Esophagus muscularis mucosa (tissue), 4 donors: ENCODE results near the gene TMPRSS4. TPM values are rescaled to one million over a fixed set of nuclear protein-coding genes. Genes with fewer than 3 reads are reported as not detected.

ENCODE experiments used
- DNase-seq: peaks from one replicate; pipeline ENCODE4 v3.0.0-alpha.2; 2017; ENCODE audit errors: extremely low spot score
- H3K27ac ChIP-seq, 4 donors: fragments of 200-600 bp; sonication (generic); replicated peaks in 1 of 4; 1 replicate in 3 of 4; 2 replicates in 1 of 4; pipeline ENCODE4 v1.5.1; 2016 to 2019; ENCODE audit warnings: mild to moderate bottlenecking in 1 of 4
- H3K27me3 ChIP-seq, 4 donors: fragments of 200-600 bp; sonication (generic); one replicate each; pipeline versions ENCODE4 v1.5.1 to v1.6.0; 2016 to 2019
- H3K36me3 ChIP-seq, 4 donors: fragments of 200-600 bp; sonication (generic); one replicate each; pipeline ENCODE4 v1.5.1; 2016 to 2019
- H3K4me1 ChIP-seq, 4 donors: fragments of 200-600 bp; sonication (generic); one replicate each; pipeline ENCODE4 v1.5.1; 2016 to 2019
- H3K4me3 ChIP-seq, 4 donors: fragments of 200-600 bp; sonication (generic); 1 replicate in 2 of 4; 2 replicates in 2 of 4; pipeline ENCODE4 v1.5.1; 2016 to 2019; ENCODE audit warnings: mild to moderate bottlenecking in 4 of 4, moderate library complexity in 1 of 4
- H3K9me3 ChIP-seq, 4 donors: fragments of 200-600 bp; sonication (generic); 1 replicate in 3 of 4; 2 replicates in 1 of 4; pipeline ENCODE4 v1.5.1; 2016 to 2019
- EP300 ChIP-seq: sonication (generic); formaldehyde crosslinking; IDR thresholded peaks from one replicate; pipeline ENCODE4 v1.6.1; 2017; ENCODE audit warnings: antibody characterized with exemption
- POLR2A ChIP-seq: fragments of 450-650 bp; IDR thresholded peaks from one replicate; pipeline ENCODE4 v1.6.1; 2017; ENCODE audit warnings: antibody characterized with exemption, moderate library complexity, mild to moderate bottlenecking, low read depth
- POLR2AphosphoS5 ChIP-seq, 2 donors: sonication (generic); formaldehyde crosslinking; IDR thresholded peaks; one replicate each; pipeline ENCODE4 v1.6.1; 2017; ENCODE audit warnings: antibody characterized with exemption in 2 of 2
- WGBS: methylation state at CpG from one replicate; pipeline ENCODE4 v1.1.5; 2018; 5-methylcytosine and 5-hydroxymethylcytosine counted together
- intact Hi-C: fragments of 100-400 bp; cut with DNase I; formaldehyde crosslinking; loops from one replicate; pipeline ENCODE4 v1.15.1; 2023
- total RNA-seq, 4 donors: library from RNA; depleted of rRNA; stranded (reverse); fragments of >200 nt; gene quantifications; one replicate each; pipeline versions ENCODE4 v1.1.0 to v1.2.1, GENCODE V29; 2016
- TF ChIP-seq, protein P1 (sequence below), 3 experiments: fragments of 200-600 bp in 2 of 3; fragments of 450-650 bp in 1 of 3; sonication (generic) in 2 of 3; IDR thresholded peaks; one replicate each; pipeline ENCODE4 v1.5.1; 2017 to 2019; ENCODE audit warnings: antibody characterized with exemption in 3 of 3, mild to moderate bottlenecking in 2 of 3, moderate library complexity in 1 of 3

TMPRSS4 gene
- total RNA-seq, 4 donors from 2014 or later: 0.17 to 0.33 (median 0.26) TPM; not detected in 1

DNA sequence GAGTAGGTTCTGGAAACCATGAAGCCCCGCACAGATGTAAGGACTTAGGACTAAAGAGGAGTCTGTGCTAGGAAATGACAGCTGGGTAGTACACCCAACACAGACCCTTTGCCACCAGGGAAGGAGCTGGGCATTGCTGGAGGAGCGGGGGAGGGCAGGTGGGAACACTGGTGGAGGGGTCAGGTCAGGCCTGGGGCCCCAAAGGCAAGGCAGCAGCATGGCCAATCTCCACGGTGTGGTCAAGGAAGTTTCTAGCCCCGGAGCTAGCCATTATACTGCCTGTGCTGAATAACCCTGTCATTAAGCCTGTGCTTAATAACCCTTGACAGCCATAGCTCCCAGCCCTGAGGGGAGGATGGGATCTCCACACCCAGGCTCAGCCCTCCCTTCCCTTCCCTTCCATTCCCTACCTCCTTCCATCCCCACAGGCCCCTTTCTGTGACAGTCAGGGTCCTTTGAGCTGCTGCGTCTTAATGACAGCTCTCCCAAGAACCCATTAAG is 2.1 kb downstream of the TMPRSS4 start:
- intact Hi-C loops: no loop called here
- no peak for TF ChIP-seq POLR2A
- TF ChIP-seq POLR2AphosphoS5 (IDR thresholded peaks at IDR 0.05): no peak
- TF ChIP-seq, protein P1, sequence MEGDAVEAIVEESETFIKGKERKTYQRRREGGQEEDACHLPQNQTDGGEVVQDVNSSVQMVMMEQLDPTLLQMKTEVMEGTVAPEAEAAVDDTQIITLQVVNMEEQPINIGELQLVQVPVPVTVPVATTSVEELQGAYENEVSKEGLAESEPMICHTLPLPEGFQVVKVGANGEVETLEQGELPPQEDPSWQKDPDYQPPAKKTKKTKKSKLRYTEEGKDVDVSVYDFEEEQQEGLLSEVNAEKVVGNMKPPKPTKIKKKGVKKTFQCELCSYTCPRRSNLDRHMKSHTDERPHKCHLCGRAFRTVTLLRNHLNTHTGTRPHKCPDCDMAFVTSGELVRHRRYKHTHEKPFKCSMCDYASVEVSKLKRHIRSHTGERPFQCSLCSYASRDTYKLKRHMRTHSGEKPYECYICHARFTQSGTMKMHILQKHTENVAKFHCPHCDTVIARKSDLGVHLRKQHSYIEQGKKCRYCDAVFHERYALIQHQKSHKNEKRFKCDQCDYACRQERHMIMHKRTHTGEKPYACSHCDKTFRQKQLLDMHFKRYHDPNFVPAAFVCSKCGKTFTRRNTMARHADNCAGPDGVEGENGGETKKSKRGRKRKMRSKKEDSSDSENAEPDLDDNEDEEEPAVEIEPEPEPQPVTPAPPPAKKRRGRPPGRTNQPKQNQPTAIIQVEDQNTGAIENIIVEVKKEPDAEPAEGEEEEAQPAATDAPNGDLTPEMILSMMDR (IDR thresholded peaks at IDR 0.05): no peak
- no peak for TF ChIP-seq EP300
- H3K27me3 ChIP-seq: peaks cover 0 to 18% (median 0%) of the 10 kb centered on the region in 4 donors
- H3K27ac ChIP-seq: no peak overlapping the region
- H3K9me3 ChIP-seq: no peaks in the 10 kb centered on the region
- H3K4me3 ChIP-seq: no peak overlapping the region
- peaks cover 8 to 13% (median 10%) of the 10 kb centered on the region in 4 donors for H3K4me1 ChIP-seq
- WGBS: 74% methylated on average over 5 of the region's 5 CpGs
- DNase-seq: no peak
- H3K36me3 ChIP-seq: no peaks in the 10 kb centered on the region

DNA sequence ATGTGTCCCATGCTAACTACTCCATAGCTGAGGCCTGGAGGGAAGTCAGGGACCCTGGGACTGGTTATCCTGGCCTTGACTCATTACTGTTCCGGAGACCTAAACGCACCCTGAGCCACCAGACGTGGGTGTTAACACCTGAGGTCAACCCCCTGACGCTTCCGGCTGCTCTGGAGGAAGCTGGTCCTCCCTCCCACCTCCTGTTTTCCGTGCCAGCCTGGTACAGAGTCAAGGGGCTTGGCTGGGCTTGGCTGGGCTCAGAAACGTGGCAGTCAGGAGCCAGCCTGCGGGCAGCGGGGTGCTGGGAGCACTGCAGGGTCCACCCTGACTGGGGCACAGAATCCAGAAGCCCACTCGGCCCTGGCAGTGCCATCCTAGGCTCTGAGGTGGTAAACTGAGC is 2.6 kb downstream of the TMPRSS4 start:
- Histone ChIP-seq H3K27ac (no peak overlapping the region), H3K9me3 (no peaks in the 10 kb centered on the region), H3K4me3 (no peak overlapping the region), H3K27me3 (peaks cover 0 to 18% (median 0%) of the 10 kb centered on the region in 4 donors), H3K36me3 (no peaks in the 10 kb centered on the region), H3K4me1 (peaks cover 9 to 18% (median 15%) of the 10 kb centered on the region in 4 donors)
- intact Hi-C loops: no loop called here
- TF ChIP-seq, protein P1 (IDR thresholded peaks at IDR 0.05): no peak
- TF ChIP-seq EP300 (no peak), POLR2A (no peak), POLR2AphosphoS5 (IDR thresholded peaks at IDR 0.05) (no peak)
- WGBS: 89% methylated on average over 6 of the region's 10 CpGs
- no peak for DNase-seq

DNA sequence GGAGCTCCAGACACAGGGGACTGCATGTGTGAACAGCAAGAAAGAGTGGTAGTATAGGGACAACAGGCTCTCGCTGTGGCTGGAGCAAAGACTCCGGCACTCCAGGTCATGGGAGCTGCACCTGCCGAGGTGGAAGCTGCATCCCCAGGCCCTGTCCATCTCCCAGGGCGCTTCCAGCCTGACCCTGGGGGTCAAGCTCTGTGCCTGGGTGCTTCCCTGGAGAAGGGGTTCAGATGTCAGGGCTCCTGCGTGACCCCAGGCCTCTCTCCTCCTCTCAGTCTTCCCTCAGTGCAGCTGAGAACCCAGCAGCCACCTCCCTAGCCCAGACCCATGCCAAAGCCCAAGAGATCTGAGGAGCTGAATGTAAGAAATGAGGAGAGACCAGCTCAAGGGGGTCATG is 3.4 kb downstream of the TMPRSS4 start:
- WGBS: 82% methylated on average over 5 of the region's 5 CpGs
- Histone ChIP-seq H3K4me1 (peaks cover 9 to 18% (median 16%) of the 10 kb centered on the region in 4 donors), H3K9me3 (no peaks in the 10 kb centered on the region), H3K4me3 (no peak overlapping the region), H3K36me3 (no peaks in the 10 kb centered on the region), H3K27ac (no peak overlapping the region), H3K27me3 (peaks cover 0 to 18% (median 0%) of the 10 kb centered on the region in 4 donors)
- intact Hi-C loops: no loop called here
- no peak for DNase-seq
- TF ChIP-seq POLR2AphosphoS5 (IDR thresholded peaks at IDR 0.05) (no peak), POLR2A (no peak), EP300 (no peak)
- TF ChIP-seq, protein P1 (IDR thresholded peaks at IDR 0.05): no peak

DNA sequence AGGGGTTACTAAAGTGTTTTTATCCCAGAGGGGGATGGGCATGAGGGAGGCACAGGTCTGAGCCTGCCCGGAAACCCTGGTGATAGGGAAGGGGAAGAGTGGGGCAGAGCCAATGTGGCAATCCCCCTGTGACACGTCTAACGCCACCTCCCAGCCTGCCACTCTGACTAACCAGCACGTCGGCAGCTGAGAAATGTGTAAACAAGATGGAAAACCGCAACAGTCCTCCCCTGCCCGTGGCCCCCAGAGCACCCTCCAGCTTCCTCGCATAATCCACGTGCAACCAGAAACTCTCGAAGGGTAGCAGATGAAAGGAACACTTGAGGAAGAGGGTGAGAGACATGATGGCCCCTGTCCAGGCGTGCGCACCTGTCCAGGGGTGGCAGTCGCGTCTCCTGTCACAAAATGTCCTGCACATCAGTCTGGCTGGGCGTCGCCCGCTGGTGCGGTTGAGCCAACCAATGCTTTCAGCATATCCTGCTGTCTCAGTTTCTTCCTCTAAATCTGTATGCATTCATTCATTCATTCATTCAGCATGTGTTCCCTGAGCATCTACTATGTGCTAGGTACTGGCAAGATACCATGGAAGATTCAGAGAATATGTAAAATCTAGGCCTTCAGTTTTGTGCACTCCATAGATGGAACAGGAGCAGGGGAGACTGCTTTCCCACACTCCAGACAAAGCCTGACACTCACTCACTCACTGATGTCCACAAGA is 4.5 kb downstream of the TMPRSS4 start:
- intact Hi-C loops: no loop called here

More for the DNA sequence above, 4.5 kb downstream of the TMPRSS4 start:
- Histone ChIP-seq H3K27ac (no peak overlapping the region), H3K36me3 (no peaks in the 10 kb centered on the region), H3K4me1 (peaks cover 9 to 18% (median 16%) of the 10 kb centered on the region in 4 donors), H3K4me3 (no peak overlapping the region), H3K9me3 (no peaks in the 10 kb centered on the region), H3K27me3 (peaks cover 0 to 18% (median 0%) of the 10 kb centered on the region in 4 donors)
- TF ChIP-seq POLR2AphosphoS5 (IDR thresholded peaks at IDR 0.05) (no peak), POLR2A (no peak), EP300 (no peak)
- TF ChIP-seq, protein P1 (IDR thresholded peaks at IDR 0.05): no peak
- 70% methylated on average over 18 of the region's 18 CpGs for WGBS
- DNase-seq: no peak
